Left kidney (tissue), 2 donors: ENCODE measurements around the gene SEL1L2. TPM values are rescaled to one million over a fixed set of nuclear protein-coding genes. Genes with fewer than 3 reads are reported as not detected.

Source experiments
- DNase-seq: peaks from one replicate; pipeline ENCODE4 v3.0.0-alpha.2; 2013
- polyA plus RNA-seq: library from polyadenylated mRNA; unstranded; fragments of 120-200 nt; gene quantifications from one replicate; pipeline ENCODE4 v1.2.1, GENCODE V29; 2013; ENCODE audit not compliant: insufficient read length

SEL1L2 gene
- polyA plus RNA-seq, 1 donor = not detected

DNA sequence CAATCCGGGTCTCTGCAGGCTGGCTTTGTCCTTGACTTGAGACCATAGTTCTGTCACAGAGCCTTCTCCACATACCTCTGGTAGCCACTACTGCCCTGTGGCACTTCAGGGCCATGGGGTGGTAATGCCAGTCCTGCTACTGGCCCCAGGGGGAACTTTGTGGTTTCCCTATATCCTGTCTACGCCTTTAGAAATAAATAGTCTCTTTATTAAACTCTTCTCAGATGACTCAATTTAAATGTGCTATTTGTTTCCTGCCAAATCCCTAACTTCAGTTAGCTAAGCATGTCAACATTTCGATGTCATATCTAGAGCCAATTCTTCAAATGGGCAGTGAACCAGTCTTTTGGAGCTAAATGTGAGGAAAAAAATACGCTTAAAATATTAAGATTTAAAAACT is 60.1 kb downstream of the SEL1L2 start:
- no peak for DNase-seq

DNA sequence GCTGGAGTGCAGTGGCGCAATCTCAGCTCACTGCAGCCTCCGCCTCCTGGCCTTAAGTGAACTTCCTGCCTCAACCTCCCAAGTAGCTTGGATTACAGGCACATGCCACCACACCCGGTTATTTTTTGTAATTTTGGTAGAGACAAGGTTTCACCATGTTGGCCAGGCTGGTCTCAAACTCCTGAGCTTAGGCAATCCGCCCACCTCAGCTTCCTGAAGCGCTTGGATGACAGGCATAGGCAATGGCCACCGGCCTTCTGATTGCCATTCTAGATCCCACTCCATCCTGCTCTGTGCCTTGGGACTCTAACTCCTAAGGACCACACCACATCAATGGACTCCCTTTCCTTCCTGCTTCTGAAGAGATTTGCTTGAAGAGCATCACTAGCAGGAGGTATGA is 60.6 kb downstream of the SEL1L2 start:
- no peak for DNase-seq

DNA sequence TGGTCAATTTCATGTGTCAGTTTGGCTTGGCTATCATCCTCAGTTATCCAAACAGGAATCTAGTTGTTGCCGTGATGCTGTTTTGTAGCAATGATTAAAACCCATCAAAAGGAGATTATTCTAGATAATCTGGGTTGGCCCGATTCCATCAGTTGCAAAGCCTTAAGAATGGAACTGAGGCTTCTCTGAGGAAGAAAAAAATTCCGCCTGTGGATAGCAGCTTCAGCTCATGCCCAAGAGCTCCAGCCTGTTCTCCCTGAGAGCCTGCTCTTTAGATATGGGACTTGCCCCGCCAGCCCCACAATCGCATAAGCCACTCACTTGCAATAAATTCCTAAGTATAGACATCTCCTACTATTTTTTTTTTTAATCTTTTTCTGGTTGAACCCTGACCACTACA is 61.5 kb downstream of the SEL1L2 start:
- no peak for DNase-seq

DNA sequence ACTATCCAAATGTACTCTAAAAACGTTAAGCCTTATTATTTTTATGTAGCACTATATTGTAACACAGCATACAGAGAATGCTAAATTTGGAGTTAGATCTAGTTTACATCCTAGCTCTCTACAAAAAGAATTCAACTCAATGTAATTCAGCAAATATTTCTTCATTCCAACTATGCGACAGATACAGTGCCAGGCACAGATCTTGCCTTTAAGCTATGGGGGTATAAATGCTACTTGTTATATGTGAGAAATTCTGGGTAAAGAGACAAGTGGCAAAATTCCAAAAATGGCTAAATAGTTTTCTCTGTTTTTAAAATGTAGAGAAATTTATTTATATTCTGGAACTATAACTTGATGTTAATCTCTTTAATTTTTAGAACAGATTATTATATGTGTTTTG is 63.2 kb downstream of the SEL1L2 start:
- no peak for DNase-seq

DNA sequence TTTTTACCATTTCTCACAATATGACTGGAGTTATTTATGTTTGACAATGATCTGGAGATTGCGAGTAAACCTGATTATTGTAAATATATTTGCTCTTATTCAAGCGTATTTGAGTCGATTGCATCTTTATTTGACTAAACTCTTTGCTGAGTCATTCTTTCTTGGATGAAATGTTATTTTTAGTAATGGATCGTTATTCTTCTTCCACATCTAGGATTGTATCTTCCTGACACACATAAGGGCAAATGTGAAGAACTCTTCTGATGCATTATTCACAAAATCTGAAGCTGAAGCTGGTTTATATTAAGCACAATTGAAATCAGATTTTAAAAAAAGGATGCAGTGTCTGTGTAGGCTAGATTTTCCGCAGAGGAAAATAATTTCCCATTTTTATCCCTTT is 68.2 kb downstream of the SEL1L2 start:
- DNase-seq = no peak

DNA sequence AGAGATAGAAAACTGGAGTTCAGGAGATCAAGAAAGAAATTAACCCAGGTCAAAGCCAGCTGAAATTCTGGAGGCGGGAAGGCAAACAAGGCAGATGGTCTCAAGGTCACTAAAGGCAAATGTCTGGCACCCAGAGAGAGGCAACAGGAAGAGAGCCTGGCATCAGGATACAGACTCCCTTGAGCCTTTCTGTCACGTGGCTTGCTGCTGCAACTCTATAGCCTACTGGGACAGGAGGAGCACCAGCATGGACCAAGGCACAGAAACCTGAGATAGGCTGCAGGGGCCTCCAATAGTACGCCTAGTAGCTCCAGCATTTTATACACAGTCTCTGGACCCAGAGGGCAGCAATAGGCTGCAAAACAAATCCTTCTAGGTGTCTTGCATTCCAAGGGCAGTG is 75.1 kb downstream of the SEL1L2 start:
- no peak for DNase-seq

DNA sequence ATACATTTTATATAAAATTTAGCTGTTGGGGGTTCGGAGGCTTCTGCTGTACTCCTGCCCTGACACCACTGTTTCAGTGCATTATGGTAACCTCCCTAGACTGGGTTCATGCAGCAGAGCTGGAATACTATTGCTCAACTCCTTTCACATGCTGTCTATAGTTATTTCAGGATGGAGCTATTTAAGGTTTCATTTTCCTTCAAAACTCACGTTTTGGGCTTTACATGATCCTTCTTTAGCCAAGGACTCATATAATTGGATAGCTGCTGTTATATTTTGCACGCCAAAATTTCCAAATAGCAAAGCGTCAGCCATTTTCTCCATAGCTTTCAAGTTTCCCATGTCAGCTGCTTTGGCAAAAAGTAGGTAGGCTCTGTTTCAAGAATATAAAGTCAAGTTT is 76.8 kb downstream of the SEL1L2 start:
- no peak for DNase-seq

DNA sequence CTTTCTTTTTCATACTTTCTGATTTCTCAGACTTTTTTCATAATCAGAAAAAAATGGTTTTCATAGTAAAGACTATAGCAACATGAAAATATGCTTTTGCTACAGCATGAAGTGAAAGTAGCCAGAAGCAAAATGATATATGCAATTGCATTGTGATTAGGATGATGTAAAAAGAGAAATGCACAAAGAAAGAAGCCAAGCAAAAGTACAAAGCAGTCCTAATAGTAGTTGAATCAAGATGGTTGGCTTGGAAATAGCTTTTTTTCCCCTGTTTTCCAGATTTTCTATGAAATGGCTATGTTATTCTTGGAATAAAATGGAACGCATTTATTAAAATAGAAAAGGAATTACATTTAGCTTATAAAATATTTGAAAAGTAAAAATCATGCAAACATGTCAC is 77.3 kb downstream of the SEL1L2 start:
- DNase-seq = no peak

DNA sequence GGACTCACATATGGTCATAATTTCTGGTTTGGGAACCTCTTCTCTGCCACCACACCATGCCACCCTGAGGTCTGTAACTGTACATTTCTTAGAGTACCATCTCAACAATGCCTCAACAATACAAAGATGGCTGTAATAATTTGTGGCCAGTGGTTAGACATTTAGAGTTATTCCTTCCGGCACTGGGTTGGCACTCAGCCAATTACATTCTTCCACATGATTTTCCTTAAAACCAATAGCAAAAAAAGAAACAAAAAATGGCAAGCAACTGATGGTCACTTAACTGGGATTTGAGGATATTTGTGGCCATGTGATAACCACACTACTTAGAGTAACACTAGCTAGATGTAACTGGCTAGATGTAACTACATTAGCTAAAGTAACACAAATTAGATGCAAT is 79.9 kb downstream of the SEL1L2 start:
- DNase-seq = no peak

DNA sequence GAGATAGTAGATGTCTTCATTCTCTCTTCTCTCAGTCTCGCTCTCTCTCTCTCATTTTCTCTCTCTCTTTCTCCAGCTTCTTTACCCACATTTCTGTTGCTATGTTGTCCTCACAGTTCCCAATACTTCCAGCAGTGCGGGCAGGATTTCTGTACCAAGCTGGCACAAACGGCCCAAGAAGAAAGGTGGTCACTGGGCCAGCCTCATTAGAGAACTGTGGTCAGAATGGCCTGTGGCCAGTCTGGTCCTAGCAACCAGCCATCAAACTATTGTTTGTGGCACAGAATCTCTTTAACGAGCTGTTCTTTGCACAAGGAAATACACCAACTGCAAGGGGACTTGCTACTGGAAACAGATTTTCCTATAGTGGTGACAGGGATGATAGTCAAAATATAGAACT is 81.3 kb downstream of the SEL1L2 start:
- no peak for DNase-seq

DNA sequence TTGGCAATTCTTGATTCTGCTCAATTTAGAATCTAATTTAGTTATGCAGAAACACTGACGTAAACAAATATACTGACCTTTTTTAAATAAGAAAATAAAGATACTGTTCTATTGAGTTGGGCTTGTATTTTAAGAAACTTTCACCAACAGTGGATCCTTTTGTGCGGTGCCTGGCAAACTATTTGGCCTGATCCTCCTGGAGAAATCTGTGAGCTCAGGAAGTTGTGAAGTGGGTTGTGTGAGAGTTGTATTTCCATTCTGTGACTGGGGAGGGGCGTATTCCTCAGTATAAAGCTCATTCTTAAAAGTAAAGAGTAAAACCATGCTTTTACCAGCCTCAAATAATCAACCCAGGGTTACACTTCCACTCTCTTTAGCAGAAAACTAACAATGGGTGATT is 85.6 kb downstream of the SEL1L2 start:
- DNase-seq = no peak

DNA sequence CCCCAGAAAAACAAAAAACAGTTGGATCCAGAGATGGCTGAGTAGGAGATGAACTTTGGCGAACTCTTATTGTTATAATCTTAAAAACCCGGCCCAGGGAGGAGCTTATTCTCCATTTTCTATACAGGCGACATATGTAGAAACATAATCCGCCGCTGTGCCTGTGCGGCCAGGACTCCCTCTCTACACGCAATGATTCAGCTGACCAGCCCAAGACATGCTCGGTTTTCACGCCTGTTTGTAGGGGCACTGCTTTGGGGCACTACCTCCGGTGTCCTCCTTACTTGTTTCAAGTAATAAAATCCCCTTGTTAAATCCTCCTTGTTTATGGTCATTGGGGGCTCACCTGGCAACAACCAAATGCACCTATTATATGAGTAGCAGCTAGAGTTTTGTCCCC is 89.9 kb downstream of the SEL1L2 start:
- no peak for DNase-seq

DNA sequence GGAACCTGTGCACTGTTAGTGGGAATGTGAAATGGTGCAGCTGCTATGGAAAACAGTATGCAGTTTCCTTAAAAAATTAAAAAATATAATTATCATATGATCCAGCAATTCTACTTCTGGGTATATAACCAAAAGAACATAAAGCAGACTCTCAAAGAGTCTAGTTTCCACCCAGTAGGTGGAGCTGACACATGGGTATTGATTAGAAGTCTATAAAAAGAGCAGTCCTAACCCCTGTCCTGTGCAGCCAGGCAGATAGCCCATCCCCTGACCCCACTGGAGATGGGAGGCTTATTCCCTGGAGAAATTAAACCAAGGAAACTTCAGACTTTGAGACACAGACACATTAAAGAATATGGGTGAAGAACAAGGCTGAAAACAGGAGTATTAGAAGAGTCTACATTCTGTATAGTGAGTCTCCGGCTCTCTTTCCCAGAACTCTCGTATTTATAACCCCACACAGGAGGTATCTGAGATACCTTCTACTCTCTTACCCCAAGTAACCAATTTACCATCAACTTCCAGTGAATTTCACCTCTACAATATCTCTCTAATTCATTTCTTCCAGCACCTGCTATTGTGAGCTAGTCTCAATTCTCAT is 92.3 kb downstream of the SEL1L2 start:
- no peak for DNase-seq

DNA sequence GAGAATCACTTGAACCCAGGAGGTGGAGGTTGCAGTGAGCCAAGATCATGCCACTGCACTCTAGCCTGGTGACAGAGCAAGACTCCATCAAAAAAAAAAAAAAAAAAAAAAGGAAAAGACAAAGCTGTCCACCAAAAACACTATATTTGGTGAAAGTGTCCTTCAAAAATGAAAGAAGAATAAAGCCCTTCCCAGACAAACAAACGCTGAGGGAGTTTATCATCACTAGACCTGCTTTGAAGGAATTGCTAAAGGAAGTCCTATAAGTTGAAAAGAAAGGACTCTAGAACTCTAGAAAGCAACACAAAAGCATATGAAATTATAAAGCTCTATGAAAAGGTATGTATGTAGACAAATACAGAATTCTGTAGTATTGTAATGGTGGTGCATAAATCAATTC is 98.8 kb downstream of the SEL1L2 start:
- DNase-seq = no peak

DNA sequence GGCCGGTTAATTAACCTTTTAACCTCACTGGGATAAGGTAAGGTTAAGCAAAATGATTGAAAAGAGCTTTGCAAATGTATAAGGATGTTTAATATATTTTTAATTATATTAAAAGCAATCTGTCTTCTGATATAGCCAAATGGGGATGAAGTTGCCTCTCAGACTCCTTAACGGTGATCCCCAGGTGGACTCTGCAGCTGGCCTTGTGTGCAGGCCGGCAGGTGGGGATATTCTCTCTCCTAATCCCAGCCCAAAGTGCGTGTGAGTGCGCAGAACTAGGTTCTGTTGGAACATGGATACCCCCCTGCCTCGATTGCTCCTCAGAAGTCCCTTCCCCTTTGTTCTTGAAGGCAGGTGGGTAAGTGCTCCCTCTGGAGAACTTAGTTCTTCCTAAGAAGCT is 105.6 kb downstream of the SEL1L2 start:
- no peak for DNase-seq

DNA sequence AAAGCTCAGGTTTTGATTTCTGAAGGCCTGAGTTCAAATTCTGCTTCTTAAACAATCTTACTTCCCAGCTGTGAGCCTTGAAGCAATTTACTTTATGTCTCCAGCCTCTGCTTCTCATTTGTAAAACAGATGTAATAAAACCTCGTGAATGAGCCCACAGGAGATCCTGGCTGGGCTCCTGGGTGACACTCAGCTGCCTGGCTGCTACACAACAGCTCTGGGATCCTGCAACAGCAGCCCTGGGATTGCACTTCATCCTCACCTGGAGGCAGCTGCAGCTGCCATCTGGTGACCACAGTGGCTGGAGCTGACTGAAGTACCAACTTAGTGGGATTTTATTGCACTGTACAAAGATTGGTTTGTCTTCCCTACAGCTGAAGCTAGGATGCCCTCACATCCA is 107.0 kb downstream of the SEL1L2 start:
- no peak for DNase-seq

DNA sequence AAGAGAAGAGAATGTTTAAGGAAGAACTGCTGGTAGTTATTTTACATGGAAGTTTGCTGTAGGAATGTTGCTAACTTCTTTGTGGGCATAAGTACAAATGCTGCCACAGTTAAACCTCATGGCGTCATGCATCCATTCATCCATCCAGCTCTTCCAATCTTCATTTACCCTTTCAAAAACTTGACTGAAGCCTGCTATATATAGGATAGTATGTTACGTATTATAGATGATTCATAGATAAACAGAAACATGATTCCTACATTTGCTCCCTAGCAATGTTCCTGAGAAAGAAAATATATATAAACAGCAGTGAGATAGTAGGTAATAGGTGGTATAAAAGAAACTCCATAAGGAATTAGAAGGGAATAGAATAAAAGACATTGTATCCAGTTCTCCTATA is 111.8 kb downstream of the SEL1L2 start:
- DNase-seq = no peak

DNA sequence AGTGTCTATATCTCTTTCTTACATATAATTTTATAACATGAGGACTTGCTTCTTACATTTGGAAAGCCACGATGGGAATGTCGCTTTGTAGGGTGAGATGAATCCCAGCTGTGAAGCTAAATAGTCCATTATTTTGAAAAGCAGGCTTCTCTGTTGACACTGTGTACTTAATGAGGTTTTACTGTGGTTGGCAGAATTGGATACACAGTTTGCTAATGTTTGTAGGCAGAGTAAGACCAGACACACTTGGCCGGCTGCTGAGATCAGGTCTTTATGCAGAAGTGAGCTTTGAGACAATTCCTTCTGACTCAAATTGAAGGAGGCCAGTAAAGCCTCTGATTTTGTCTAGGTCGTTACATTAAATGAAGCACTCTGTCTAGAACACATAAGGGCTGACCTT is 112.6 kb downstream of the SEL1L2 start:
- DNase-seq = peak; percentile 30

DNA sequence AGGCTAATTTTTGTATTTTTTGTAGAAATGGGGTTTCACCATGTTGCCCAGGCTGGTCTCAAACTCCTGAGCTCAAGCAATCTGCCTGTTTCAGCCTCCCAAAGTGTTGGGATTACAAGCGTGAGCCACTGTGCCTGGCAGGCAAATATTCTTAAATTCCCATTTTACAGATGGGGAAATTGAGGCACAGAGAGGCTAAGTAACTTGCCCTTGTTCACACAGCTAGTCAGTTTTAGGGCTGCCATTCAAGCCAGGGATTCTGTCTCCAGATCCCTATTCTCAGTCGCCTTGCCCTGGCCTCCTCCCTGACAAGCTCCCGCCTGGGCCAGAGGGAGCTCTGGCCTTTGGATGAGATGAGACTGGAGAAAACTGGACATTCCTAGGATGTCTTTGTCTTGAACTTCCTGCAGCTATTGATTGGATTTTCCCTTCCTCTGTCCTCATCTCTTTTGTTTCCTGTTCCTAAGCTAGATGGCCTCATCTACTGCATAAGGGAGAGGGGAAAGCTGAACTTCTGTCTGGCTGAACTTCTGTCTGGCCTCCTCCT is 115.1 kb downstream of the SEL1L2 start:
- DNase-seq = no peak

DNA sequence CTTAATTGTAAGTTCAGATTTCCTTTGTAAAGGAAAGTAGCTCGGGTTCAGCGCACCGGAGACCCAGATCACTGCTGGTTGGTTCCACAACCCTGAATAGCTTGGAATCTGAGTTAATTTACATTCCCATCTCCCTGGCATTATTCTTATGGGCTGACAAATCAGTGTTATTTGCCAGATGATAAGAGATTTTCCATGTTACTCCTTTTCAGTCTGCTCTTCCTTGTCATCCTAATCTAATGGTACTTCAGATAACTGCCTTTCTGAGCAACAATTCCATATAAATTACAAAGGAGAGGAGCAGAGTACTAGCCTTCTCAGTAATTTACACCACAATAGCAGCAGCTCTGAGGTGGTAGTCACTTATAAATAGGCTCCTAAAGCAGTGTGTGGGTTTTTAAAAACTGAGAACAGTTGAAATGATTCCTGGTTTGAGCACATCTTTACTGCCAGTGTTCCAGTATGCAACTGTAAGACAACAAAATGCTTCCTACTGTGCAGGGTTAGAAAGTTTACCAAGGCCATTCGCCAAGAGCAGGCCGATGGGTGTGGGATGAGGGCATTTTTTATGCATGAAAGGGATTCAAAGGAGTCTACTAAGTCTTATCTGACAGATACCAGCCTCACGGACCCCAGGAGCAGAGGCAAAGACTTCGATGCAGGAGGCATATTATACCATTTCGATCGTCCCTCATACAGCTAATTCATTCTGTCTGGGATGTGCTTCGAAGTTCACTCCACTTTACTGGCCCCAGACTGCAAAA is 115.8 kb downstream of the SEL1L2 start:
- DNase-seq = no peak

DNA sequence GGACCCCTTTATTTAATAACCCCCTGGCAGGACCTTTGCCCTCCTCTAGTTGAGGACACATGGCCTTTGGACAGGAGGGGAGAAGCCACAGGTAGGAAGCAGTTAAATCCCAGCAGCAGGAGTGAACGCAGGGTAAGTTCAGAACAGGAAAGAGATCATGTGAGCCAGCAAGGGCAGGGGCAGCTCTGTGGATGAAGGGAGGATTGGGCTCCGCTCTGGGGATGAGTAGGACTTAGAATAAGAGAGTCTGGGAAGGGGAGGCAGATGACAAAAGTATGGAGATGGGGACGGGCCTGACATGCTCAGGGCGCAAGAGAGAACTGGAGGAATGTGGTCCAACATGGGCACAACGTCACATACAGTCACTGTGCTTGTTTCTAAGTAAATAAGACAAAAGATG is 116.6 kb downstream of the SEL1L2 start:
- DNase-seq = no peak

DNA sequence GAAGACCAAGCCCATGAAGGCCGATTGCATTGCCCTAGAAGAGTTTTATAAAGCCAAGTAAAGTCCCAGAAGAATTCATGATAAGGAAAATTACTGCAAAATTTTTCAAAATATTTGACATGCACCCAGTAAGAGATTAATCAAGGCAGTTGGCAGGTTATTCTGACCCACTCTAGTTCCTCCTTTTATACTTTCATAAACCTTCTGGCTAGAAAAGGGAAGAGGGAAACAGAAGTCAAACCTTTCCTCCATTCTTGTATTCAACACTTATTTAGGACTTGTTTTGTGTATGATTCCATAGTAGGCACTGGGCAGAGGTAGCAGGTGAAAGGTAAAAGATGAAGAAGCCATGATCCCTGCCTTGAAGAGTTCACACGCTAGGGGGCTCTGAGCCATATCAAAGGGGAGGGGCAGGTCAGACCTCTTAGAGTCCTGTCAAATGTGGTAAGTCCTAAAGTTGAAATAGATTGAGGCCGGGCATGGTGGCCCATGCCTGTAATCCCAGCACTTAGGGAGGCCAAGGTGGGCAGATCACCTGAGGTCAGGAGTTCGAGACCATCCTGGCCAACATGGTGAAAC is 120.2 kb downstream of the SEL1L2 start:
- DNase-seq = no peak

DNA sequence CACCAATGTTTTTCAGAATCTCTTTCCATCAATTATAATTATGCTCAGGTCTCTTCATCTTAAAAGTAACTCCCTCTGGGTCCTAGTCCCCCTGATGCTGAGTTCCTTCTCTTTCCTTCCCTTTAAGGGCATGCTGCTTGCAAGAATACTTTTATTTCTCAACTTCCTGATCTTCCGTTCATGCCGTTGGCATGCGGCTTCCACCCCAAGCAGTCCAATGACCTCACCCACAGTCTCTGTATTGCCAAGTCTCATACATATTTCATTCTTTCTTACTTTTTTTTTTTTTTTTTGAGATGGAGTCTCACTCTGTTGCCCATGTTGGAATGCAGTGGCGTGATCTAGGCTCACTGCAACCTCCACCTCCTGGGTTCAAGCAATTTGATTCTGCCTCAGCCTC is 122.1 kb downstream of the SEL1L2 start:
- DNase-seq = no peak
